22Rv1 (cell line): ENCODE results near the gene SHMT2.

Experiments
- ZFX ChIP-seq: fragments of 450-650 bp; IDR thresholded peaks from 2 replicates; pipeline ENCODE4 v1.6.1; 2017; ENCODE audit warnings: antibody characterized with exemption, borderline replicate concordance
- TF ChIP-seq, protein P1 (sequence below): fragments of 450-650 bp; IDR thresholded peaks from 2 replicates; pipeline ENCODE4 v1.5.1; 2017; ENCODE audit warnings: mild to moderate bottlenecking

DNA sequence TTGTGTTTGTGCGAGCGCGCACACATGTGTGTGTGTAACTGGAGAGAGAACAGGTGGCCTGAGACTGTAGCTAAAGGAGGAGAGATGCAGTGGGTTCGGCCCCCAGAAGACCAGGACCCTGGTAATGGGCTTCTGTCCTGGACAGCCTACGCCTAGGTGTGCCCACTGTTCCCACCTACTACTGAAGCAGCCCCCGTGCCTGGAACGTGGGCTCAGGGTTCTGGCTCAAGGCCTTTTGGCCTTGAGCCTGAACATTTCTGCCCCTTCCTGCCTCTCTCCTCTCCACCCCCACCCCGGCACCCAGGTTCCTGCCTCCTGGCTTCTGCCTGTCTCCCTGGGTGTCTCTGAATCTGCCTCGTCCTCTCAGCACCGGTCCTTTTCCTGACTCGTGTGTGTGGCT, 14.4 kb upstream of the SHMT2 start:
- TF ChIP-seq, protein P1, sequence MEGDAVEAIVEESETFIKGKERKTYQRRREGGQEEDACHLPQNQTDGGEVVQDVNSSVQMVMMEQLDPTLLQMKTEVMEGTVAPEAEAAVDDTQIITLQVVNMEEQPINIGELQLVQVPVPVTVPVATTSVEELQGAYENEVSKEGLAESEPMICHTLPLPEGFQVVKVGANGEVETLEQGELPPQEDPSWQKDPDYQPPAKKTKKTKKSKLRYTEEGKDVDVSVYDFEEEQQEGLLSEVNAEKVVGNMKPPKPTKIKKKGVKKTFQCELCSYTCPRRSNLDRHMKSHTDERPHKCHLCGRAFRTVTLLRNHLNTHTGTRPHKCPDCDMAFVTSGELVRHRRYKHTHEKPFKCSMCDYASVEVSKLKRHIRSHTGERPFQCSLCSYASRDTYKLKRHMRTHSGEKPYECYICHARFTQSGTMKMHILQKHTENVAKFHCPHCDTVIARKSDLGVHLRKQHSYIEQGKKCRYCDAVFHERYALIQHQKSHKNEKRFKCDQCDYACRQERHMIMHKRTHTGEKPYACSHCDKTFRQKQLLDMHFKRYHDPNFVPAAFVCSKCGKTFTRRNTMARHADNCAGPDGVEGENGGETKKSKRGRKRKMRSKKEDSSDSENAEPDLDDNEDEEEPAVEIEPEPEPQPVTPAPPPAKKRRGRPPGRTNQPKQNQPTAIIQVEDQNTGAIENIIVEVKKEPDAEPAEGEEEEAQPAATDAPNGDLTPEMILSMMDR = no peak
- TF ChIP-seq ZFX = no peak
